HEK293T (cell line): Measurements from ENCODE around the gene ABI1.

Experiments used
- CTCF ChIA-PET: fragments of 350-600 bp; formaldehyde crosslinking; extraction: SDS; loops from one replicate; lab custom pipeline; 2021; ENCODE audit warnings: antibody characterized with exemption, inconsistent platforms; lab: Yijun Ruan, JAX
- POLR2A ChIA-PET: fragments of 350-600 bp; formaldehyde crosslinking; extraction: SDS; loops from one replicate; lab custom pipeline; 2020; ENCODE audit warnings: antibody characterized with exemption, inconsistent platforms; lab: Yijun Ruan, JAX
- DNase-seq: peaks from one replicate; pipeline ENCODE4 v3.0.0; 2012; ENCODE audit warnings: mixed read lengths; ENCODE audit errors: extremely low spot score
- ARNT ChIP-seq: fragments of 450-650 bp; IDR thresholded peaks from 2 replicates; pipeline ENCODE4 v1.6.1; 2017; ENCODE audit warnings: mild to moderate bottlenecking
- BHLHE40 ChIP-seq: fragments of 450-650 bp; IDR thresholded peaks from 2 replicates; pipeline ENCODE4 v1.6.1; 2016; ENCODE audit warnings: mild to moderate bottlenecking, moderate library complexity, borderline replicate concordance
- CTBP1 ChIP-seq: fragments of 450-650 bp; IDR thresholded peaks from 2 replicates; pipeline ENCODE4 v1.6.1; 2016; ENCODE audit warnings: borderline replicate concordance
- ELF4 ChIP-seq: fragments of 450-650 bp; IDR thresholded peaks from 2 replicates; pipeline ENCODE4 v1.6.1; 2017; ENCODE audit warnings: antibody characterized with exemption
- FOXA1 ChIP-seq: fragments of 450-650 bp; IDR thresholded peaks from 2 replicates; pipeline ENCODE4 v1.6.1; 2016; ENCODE audit warnings: mild to moderate bottlenecking
- FOXK2 ChIP-seq: fragments of 450-650 bp; IDR thresholded peaks from 2 replicates; pipeline ENCODE4 v1.6.1; 2016; ENCODE audit warnings: mild to moderate bottlenecking
- FOXM1 ChIP-seq: fragments of 450-650 bp; IDR thresholded peaks from 2 replicates; pipeline ENCODE4 v1.6.1; 2017; ENCODE audit warnings: mild to moderate bottlenecking, borderline replicate concordance
- HDGF ChIP-seq: fragments of 450-650 bp; IDR thresholded peaks from 2 replicates; pipeline ENCODE4 v1.6.1; 2017; ENCODE audit warnings: antibody characterized with exemption, borderline replicate concordance
- L3MBTL2 ChIP-seq: fragments of 450-650 bp; conservative IDR thresholded peaks from 2 replicates; pipeline ENCODE4 v1.6.1; 2016; ENCODE audit warnings: mild to moderate bottlenecking
- LEF1 ChIP-seq: fragments of 450-650 bp; IDR thresholded peaks from 2 replicates; pipeline ENCODE4 v1.6.1; 2017; ENCODE audit warnings: mild to moderate bottlenecking, borderline replicate concordance
- NFRKB ChIP-seq: fragments of 450-650 bp; IDR thresholded peaks from 2 replicates; pipeline ENCODE4 v1.6.1; 2016; ENCODE audit warnings: mild to moderate bottlenecking, moderate library complexity
- PKNOX1 ChIP-seq: fragments of 450-650 bp; IDR thresholded peaks from 2 replicates; pipeline ENCODE4 v1.6.1; 2016
- SP1 ChIP-seq: fragments of 450-650 bp; IDR thresholded peaks from 2 replicates; pipeline ENCODE4 v1.6.1; 2017
- SUZ12 ChIP-seq: fragments of 450-650 bp; IDR thresholded peaks from 2 replicates; pipeline ENCODE4 v1.6.1; 2016; ENCODE audit warnings: mild to moderate bottlenecking
- TARDBP ChIP-seq: fragments of 450-650 bp; IDR thresholded peaks from 2 replicates; pipeline ENCODE4 v1.6.1; 2016
- ZNF384 ChIP-seq: fragments of 450-650 bp; IDR thresholded peaks from 2 replicates; pipeline ENCODE4 v1.6.1; 2016

Gene ABI1

GRCh38 chr10:26804418-26805393 is 56.1 kb downstream of the ABI1 start:
- ChIA-PET POLR2A (no interaction called here), CTCF (interaction anchor here (0.6 to 0.7 kb wide), 3 partner anchors 11 to 1509 kb away, joined by 3 to 5 read pairs (median 4); no protein-coding TSS in a partner anchor)
- DNase-seq, result no peak
- no peak for TF ChIP-seq CTBP1

- ChIA-PET CTCF (interaction anchor here (0.6 kb wide), 1 partner anchor 1510 kb away, joined by 3 read pairs; no protein-coding TSS in a partner anchor), POLR2A (no interaction called here)
- TF ChIP-seq PKNOX1, result no peak
- no peak for TF ChIP-seq HDGF
- TF ChIP-seq TARDBP, result no peak
- no peak for TF ChIP-seq BHLHE40
- no peak for TF ChIP-seq ZNF384
- TF ChIP-seq ARNT, result no peak
- no peak for TF ChIP-seq FOXA1
- no peak for TF ChIP-seq L3MBTL2
- no peak for TF ChIP-seq FOXM1
- no peak for DNase-seq
These were observed 56.9 kb downstream of the ABI1 start for GRCh38 chr10:26803849-26804248.

GRCh38 chr10:26802527-26802926 is 58.2 kb downstream of the ABI1 start:
- no peak for DNase-seq
- TF ChIP-seq NFRKB (no peak), ZNF384 (no peak), ELF4 (no peak), SUZ12 (no peak), PKNOX1 (no peak), FOXA1 (no peak), SP1 (no peak), L3MBTL2 (no peak), HDGF (no peak), TARDBP (no peak), CTBP1 (no peak), LEF1 (no peak), ARNT (no peak)
- CTCF ChIA-PET, result interaction anchor here (0.6 kb wide), 1 partner anchor 54 kb away, joined by 3 read pairs; no protein-coding TSS in a partner anchor
- POLR2A ChIA-PET, result no interaction called here

- ChIA-PET CTCF (interaction anchor here (0.6 kb wide), 1 partner anchor 55 kb away, joined by 3 read pairs; no protein-coding TSS in a partner anchor), POLR2A (no interaction called here)
- DNase-seq, result no peak
- no peak for TF ChIP-seq PKNOX1
- no peak for TF ChIP-seq SP1
- TF ChIP-seq CTBP1, result no peak
- TF ChIP-seq NFRKB, result no peak
- TF ChIP-seq FOXM1, result no peak
These were observed 58.9 kb downstream of the ABI1 start for GRCh38 chr10:26801831-26802230.

GRCh38 chr10:26801274-26801673 is 59.5 kb downstream of the ABI1 start:
- ChIA-PET POLR2A (no interaction called here), CTCF (no interaction called here)
- TF ChIP-seq ZNF384, result no peak
- no peak for TF ChIP-seq ARNT
- no peak for TF ChIP-seq LEF1
- no peak for TF ChIP-seq FOXM1
- no peak for TF ChIP-seq CTBP1
- no peak for TF ChIP-seq FOXK2
- TF ChIP-seq NFRKB, result no peak
- TF ChIP-seq HDGF, result no peak
- TF ChIP-seq TARDBP, result no peak
- TF ChIP-seq FOXA1, result no peak
- TF ChIP-seq BHLHE40, result no peak
- TF ChIP-seq SUZ12, result no peak
- no peak for TF ChIP-seq ELF4
- no peak for TF ChIP-seq L3MBTL2
- no peak for TF ChIP-seq PKNOX1
- TF ChIP-seq SP1, result no peak
- DNase-seq, result no peak

GRCh38 chr10:26800468-26800867 is 60.3 kb downstream of the ABI1 start:
- TF ChIP-seq FOXK2 (no peak), CTBP1 (no peak), L3MBTL2 (no peak), FOXA1 (no peak), PKNOX1 (no peak), HDGF (no peak), ELF4 (no peak), LEF1 (no peak), NFRKB (no peak)
- no peak for DNase-seq
- CTCF ChIA-PET, result no interaction called here
- POLR2A ChIA-PET, result no interaction called here
